ENCODE results near the gene ARMCX2. TPM values are rescaled to one million over a fixed set of nuclear protein-coding genes. Genes with fewer than 3 reads are reported as not detected.
"Not testable (repeated sequence)": the region's sequence is repeated elsewhere in the genome, so short reads cannot be mapped to it uniquely, and the experiment has no call there.

ARMCX2 gene
- total RNA-seq (2014; rRNA removed; shearing (Covaris generic); ENCODE audit: low replicate concordance) = 63.1 and 77.1 TPM in 2 replicates

GRCh38 chrX:101659601-101660063 is at the start of gene ARMCX2:
TSS of gene ARMCX2 (minus strand) at chrX:101659850. CDS start at chrX:101657588, 2,262 bp downstream.
- peak; percentile 41 for DNase-seq (ENCODE audit: low read depth)
- in situ Hi-C loops (cut with HindIII; ENCODE audit: low pct_unique_long_range_greater_than_20kb, low sequenced_read_pairs) = no loop called here

DNA sequence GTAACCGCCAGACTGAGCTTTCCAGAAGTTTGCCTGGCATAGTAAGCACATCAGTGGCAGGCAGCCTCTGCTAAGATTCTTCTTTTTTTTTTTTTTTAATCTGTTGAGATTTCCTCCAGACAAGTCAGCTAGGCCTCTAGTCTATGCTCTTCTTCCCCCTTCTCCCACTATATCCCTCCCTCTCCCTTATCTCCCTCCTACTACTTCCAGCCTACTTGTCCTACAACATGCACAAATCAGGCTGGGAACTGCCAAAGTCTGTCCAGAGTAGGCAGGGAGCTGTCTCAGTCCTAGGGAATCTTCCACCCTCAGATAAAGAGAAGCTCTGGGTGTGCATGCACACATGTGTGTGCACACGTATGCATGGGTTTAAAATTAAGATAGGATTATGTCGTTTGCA is 49.7 kb upstream of the ARMCX2 start:
- in situ Hi-C loops (cut with HindIII; ENCODE audit: low pct_unique_long_range_greater_than_20kb, low sequenced_read_pairs) = no loop called here
- DNase-seq (ENCODE audit: low read depth) = no peak

DNA sequence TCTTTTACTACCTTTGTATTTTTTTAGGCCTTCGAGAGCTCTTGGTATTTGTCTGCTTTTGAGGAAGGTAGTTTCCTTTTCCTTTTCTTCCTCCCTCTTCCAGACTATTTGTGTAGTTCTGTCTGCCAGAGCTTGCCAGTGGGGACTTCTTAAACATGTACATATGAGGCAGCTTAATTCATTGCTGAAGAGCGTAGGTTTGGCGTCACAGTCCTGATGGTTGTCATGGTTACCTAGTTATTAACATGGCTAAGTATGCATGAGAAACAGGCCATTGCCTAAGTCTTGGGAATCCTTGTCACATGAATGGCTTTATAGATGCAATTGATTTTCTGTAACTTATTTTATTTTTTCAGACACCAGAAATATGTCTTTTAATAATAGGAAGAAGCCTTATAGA is 48.5 kb upstream of the ARMCX2 start:
- DNase-seq (ENCODE audit: low read depth) = no peak
- in situ Hi-C loops (cut with HindIII; ENCODE audit: low pct_unique_long_range_greater_than_20kb, low sequenced_read_pairs) = no loop called here

DNA sequence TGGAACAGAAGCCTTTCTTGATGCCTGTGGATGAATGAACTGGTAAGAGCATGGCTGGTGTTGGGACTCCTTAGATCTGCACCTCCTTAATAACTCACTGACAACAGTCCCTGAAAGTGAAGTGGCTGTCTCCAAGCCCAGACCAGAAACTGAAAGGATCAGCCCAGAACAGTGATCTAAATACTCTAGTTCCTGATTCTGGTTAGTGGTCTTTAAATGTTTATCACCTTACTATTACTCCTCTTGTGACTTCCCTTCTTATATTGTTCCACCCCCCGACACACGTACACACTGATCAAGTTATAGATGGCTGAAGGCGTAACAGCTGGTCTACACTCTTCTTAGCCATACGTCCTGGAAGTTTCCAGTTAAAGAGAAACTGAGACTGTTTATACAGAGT is 33.8 kb upstream of the ARMCX2 start:
- in situ Hi-C loops (cut with HindIII; ENCODE audit: low pct_unique_long_range_greater_than_20kb, low sequenced_read_pairs) = no loop called here
- no peak for DNase-seq (ENCODE audit: low read depth)

GRCh38 chrX:101691835-101692234 is 32.2 kb upstream of the ARMCX2 start:
- peak; percentile 57 for DNase-seq (ENCODE audit: low read depth)
- in situ Hi-C loops (cut with HindIII; ENCODE audit: low pct_unique_long_range_greater_than_20kb, low sequenced_read_pairs) = no loop called here

DNA sequence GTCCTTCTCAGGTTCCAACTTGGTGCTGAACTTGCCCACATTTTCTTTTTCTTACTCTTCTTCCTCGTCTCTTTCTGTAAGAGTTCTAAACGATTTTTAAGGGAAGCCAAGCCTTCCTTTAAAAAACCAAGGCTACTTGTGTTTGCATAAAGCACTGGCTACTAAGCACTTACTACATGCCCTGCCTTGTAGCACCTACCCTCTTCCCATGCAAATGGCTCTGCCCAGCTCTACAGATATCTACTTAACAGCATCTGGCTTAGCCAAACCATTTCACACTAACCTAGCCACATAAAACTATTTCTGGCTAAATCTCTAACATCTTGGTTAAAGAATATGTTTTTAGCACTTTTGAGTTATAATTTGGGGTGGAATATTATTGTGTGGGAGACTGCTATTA is 26.9 kb upstream of the ARMCX2 start:
- DNase-seq (ENCODE audit: low read depth) = no peak

DNA sequence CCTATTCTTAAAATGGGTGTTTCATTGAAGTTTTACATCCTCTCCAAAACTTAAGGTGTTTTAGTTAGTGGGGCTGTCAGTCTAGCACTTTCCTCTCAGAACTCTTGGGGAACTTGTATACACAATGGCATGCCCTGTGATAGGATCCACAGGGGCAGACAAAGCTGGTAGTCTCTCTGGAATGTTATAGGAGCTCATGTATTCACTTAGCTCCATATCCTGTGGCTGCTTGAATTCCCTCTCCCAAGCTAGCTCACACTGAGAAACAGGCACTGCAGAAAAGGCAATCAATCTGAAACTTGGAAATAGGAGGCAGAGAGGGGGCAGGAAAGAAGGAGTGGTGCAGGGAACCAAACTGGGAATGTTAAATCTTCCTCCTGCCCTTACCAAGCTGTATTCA is 26.3 kb upstream of the ARMCX2 start:
- no peak for DNase-seq (ENCODE audit: low read depth)
- in situ Hi-C loops (cut with HindIII; ENCODE audit: low pct_unique_long_range_greater_than_20kb, low sequenced_read_pairs) = no loop called here

More for the DNA sequence above, 26.9 kb upstream of the ARMCX2 start:
- in situ Hi-C loops (cut with HindIII; ENCODE audit: low pct_unique_long_range_greater_than_20kb, low sequenced_read_pairs) = no loop called here

- in situ Hi-C loops (cut with HindIII; ENCODE audit: low pct_unique_long_range_greater_than_20kb, low sequenced_read_pairs) = no loop called here
- no peak for DNase-seq (ENCODE audit: low read depth)
Measured at GRCh38 chrX:101682723-101683122, 23.1 kb upstream of the ARMCX2 start.

GRCh38 chrX:101677028-101677427 is 17.4 kb upstream of the ARMCX2 start:
- in situ Hi-C loops (cut with HindIII; ENCODE audit: low pct_unique_long_range_greater_than_20kb, low sequenced_read_pairs) = no loop called here
- DNase-seq (ENCODE audit: low read depth) = no peak

- in situ Hi-C loops (cut with HindIII; ENCODE audit: low pct_unique_long_range_greater_than_20kb, low sequenced_read_pairs) = no loop called here
- no peak for DNase-seq (ENCODE audit: low read depth)
Measured at GRCh38 chrX:101676571-101676970, 16.9 kb upstream of the ARMCX2 start.

- DNase-seq (ENCODE audit: low read depth) = no peak
- in situ Hi-C loops (cut with HindIII; ENCODE audit: low pct_unique_long_range_greater_than_20kb, low sequenced_read_pairs) = no loop called here
Measured at GRCh38 chrX:101668143-101668542, 8.5 kb upstream of the ARMCX2 start.

DNA sequence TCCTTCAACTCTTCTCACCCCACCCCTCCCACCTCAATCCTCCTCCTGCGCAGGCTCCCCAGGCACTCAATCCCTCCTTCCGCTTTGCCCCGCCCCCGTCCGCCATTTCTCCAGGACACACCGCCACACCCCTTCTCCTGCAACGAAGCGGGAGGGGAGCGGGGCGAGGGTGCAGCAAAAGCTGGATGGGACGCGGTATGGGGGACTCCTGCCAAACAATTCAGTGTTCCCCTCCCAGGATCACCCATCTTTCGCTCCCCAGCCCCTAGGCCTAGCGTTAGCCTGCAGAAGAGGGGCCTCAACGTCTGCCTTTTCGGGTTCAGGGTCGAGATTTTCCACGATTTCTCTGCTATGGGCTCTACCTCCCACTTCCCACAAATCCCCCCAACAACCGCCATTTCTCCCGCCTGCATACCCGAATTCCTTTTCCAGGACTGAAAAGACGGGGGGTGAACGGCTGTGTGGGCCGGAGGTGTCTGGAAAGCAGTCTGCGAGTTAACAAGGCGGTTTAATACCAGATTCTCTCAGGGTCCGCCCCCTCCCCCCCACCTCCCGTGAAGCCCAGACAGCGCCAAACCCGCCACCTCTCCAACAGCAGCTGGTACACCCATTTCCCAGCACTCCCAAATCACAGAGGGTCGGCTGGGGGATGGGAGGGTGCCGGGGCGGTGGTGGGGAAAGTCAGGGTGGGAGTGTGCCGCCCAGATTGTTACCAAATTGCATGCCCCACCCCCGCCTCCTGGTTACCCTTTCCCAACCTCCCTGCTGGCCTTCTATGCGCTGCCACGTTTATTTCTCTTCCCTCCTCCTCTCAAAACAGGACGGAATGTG is 774 bp downstream of the ARMCX2 start:
- in situ Hi-C loops (cut with HindIII; ENCODE audit: low pct_unique_long_range_greater_than_20kb, low sequenced_read_pairs) = no loop called here
- peak; percentile 52 for DNase-seq (ENCODE audit: low read depth)

GRCh38 chrX:101657495-101657894 is 2.2 kb downstream of the ARMCX2 start:
- in situ Hi-C loops (cut with HindIII; ENCODE audit: low pct_unique_long_range_greater_than_20kb, low sequenced_read_pairs) = no loop called here
- DNase-seq (ENCODE audit: low read depth) = no peak

DNA sequence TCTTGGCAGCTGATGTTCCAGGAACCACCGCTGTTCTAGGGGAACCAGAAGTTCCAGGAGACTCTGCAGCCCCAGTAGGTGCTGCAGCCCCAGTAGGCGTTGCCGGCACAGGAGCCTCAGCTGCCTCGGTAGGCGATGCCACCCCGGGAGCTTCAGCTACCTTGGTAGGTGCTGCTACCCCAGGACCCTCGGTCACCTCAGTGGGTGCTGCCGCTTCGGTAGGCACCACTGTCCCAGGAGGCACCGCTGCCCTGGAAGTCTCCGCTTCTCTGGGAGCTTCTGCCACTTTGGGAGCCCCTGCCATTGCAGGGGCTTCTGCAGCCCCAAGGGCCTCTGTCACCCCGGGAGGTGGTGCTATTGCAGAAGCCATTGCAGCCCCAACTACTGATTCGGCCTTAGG is 2.8 kb downstream of the ARMCX2 start:
- DNase-seq (ENCODE audit: low read depth) = no peak
- in situ Hi-C loops (cut with HindIII; ENCODE audit: low pct_unique_long_range_greater_than_20kb, low sequenced_read_pairs) = no loop called here

GRCh38 chrX:101655534-101655933 is 4.1 kb downstream of the ARMCX2 start:
- in situ Hi-C loops (cut with HindIII; ENCODE audit: low pct_unique_long_range_greater_than_20kb, low sequenced_read_pairs) = no loop called here
- DNase-seq (ENCODE audit: low read depth) = no peak

- in situ Hi-C loops (cut with HindIII; ENCODE audit: low pct_unique_long_range_greater_than_20kb, low sequenced_read_pairs); DNase-seq (ENCODE audit: low read depth): not testable (repeated sequence)
Measured at GRCh38 chrX:101647716-101648115, 11.9 kb downstream of the ARMCX2 start.

- DNase-seq (ENCODE audit: low read depth) = no peak
- in situ Hi-C loops (cut with HindIII; ENCODE audit: low pct_unique_long_range_greater_than_20kb, low sequenced_read_pairs) = no loop called here
Measured at GRCh38 chrX:101642093-101642492, 17.6 kb downstream of the ARMCX2 start.

DNA sequence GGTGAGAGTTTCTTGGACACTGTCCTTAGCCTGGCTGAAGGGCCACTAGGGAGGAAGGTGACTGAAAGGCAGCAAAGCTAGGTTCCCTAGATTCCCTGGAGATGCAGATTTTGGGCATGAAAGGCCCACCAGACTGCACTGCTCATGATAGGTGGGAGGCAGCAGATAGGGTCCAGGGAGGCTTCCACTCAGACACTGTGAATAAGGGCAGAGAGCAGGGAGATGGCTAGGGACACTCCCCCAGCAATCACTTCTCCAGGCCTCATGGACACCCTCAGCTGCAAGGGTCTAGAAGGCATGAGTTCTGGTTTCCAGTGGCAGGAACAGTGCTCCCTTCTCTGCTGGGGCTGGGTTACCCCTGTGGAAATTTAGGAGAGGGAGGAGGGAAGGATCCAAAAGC is 20.1 kb downstream of the ARMCX2 start:
- DNase-seq (ENCODE audit: low read depth) = no peak
- in situ Hi-C loops (cut with HindIII; ENCODE audit: low pct_unique_long_range_greater_than_20kb, low sequenced_read_pairs) = no loop called here

DNA sequence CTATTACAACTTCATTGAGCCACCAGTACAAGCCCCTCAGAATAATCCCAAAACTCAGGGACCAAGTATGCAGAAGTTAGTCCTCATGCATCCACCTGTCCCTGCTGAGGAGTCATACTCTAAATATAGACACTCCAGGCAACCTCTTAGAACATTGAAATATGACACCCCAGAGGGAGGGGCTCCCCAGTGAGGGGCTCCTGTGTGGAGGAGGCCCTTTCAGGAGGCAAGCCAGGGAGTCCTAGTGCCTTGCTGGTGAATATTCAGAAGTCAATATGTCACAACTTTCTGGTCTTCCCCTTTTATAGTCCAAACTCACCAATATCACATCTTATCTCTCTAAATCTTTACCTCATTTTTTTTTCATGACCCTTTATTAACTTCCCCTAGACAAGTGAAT is 40.3 kb downstream of the ARMCX2 start:
- DNase-seq (ENCODE audit: low read depth) = peak; percentile 49
- in situ Hi-C loops (cut with HindIII; ENCODE audit: low pct_unique_long_range_greater_than_20kb, low sequenced_read_pairs) = no loop called here
